Natural killer cell (primary cell): Measurements from ENCODE around the gene SCAF8. TPM values are rescaled to one million over a fixed set of nuclear protein-coding genes. Genes with fewer than 3 reads are reported as not detected.

Experiments used
- ATAC-seq, 3 donors: fragments of 150-1000 bp in 2 of 3; fragments of 200-7000 bp in 1 of 3; cut with Tn5 transposase; 1 replicate in 1 of 3; 2 replicates in 2 of 3; pipeline ENCODE4 v1.10.0; 2021; ENCODE audit warnings: mild to moderate bottlenecking in 2 of 3, moderate library complexity in 2 of 3
- DNase-seq, 2 donors: peaks; one replicate each; pipeline versions ENCODE4 v3.0.0 to v3.0.0-alpha.2; 2013 to 2021; ENCODE audit warnings: mixed read lengths in 1 of 2
- H3K27ac ChIP-seq: one replicate; pipeline ENCODE4 v1.5.1; 2013; ENCODE audit warnings: mild to moderate bottlenecking, low read length
- H3K27me3 ChIP-seq: one replicate; pipeline ENCODE4 v1.6.1; 2013; ENCODE audit warnings: low read length; ENCODE audit not compliant: control insufficient read depth, insufficient read depth
- H3K36me3 ChIP-seq: one replicate; pipeline ENCODE4 v1.6.1; 2013; ENCODE audit warnings: low read length; ENCODE audit not compliant: control insufficient read depth, insufficient read depth
- H3K4me1 ChIP-seq: one replicate; pipeline ENCODE4 v1.6.1; 2013; ENCODE audit warnings: low read length; ENCODE audit not compliant: control insufficient read depth, insufficient read depth
- H3K4me3 ChIP-seq: one replicate; pipeline ENCODE4 v1.5.1; 2013; ENCODE audit warnings: low read length
- H3K9me3 ChIP-seq: one replicate; pipeline ENCODE4 v1.6.1; 2013; ENCODE audit warnings: low read length; ENCODE audit not compliant: control insufficient read depth, insufficient read depth
- H3K27ac Mint-ChIP-seq, 2 donors: one replicate each; pipeline ENCODE4 v1.8.0; 2022; ENCODE audit warnings: mild to moderate bottlenecking in 2 of 2, mixed read lengths in 2 of 2, moderate library complexity in 1 of 2
- H3K27me3 Mint-ChIP-seq, 2 donors: one replicate each; pipeline ENCODE4 v1.8.0; 2022; ENCODE audit warnings: low read depth in 2 of 2, mixed read lengths in 2 of 2
- H3K36me3 Mint-ChIP-seq: one replicate; pipeline ENCODE4 v1.8.0; 2022; ENCODE audit warnings: mixed read lengths
- H3K4me1 Mint-ChIP-seq, 2 donors: one replicate each; pipeline ENCODE4 v1.8.0; 2022; ENCODE audit warnings: mixed read lengths in 2 of 2
- H3K4me3 Mint-ChIP-seq: one replicate; pipeline ENCODE4 v1.8.0; 2022; ENCODE audit warnings: mild to moderate bottlenecking, moderate library complexity, mixed read lengths
- H3K9me3 Mint-ChIP-seq, 2 donors: one replicate each; pipeline ENCODE4 v1.8.0; 2022; ENCODE audit warnings: mixed read lengths in 2 of 2
- WGBS: methylation state at CpG from one replicate; pipeline ENCODE4 v1.1.7; 2013; ENCODE audit warnings: missing lambda C conversion rate; ENCODE audit not compliant: insufficient coverage; 5-methylcytosine and 5-hydroxymethylcytosine counted together
- intact Hi-C: fragments of 100-400 bp; cut with micrococcal nuclease; formaldehyde crosslinking; loops from one replicate; pipeline ENCODE4 v1.14.2; 2022
- total RNA-seq, 4 donors: library from RNA; stranded (reverse); fragments of 120-200 nt in 1 of 4; gene quantifications; one replicate each; pipeline versions ENCODE4 v1.2.3 to v1.2.4, GENCODE V29; 2013 to 2022
- TF ChIP-seq, protein P1 (sequence below): fragments of 200-600 bp; IDR thresholded peaks from one replicate; pipeline ENCODE4 v1.8.0; 2022; ENCODE audit warnings: antibody characterized with exemption

Gene SCAF8
- total RNA-seq, 3 donors from 2014 or later (not counting 1 experiment from before 2014, with no cell fraction given): 60.0 to 74.3 (median 68.2) TPM

GRCh38 chr6:154861825-154862224, 128.6 kb downstream of the SCAF8 start:
- Histone ChIP-seq H3K4me1 (no peaks in the 10 kb centered on the region), H3K9me3 (no peaks in the 10 kb centered on the region), H3K27me3 (no peaks in the 10 kb centered on the region), H3K27ac (no peak overlapping the region), H3K36me3 (peaks cover 6% of the 10 kb centered on the region), H3K4me3 (no peak overlapping the region)
- Mint-ChIP-seq H3K4me3 (no peak overlapping the region), H3K9me3 (no peaks in the 10 kb centered on the region), H3K4me1 (peaks cover 16 to 19% of the 10 kb centered on the region in 2 donors), H3K27me3 (no peaks in the 10 kb centered on the region), H3K36me3 (no peaks in the 10 kb centered on the region), H3K27ac (no peak overlapping the region)
- WGBS: 88% methylated on average over 1 of the region's 1 CpG
- DNase-seq (no peak), ATAC-seq (no peak)
- TF ChIP-seq, protein P1, sequence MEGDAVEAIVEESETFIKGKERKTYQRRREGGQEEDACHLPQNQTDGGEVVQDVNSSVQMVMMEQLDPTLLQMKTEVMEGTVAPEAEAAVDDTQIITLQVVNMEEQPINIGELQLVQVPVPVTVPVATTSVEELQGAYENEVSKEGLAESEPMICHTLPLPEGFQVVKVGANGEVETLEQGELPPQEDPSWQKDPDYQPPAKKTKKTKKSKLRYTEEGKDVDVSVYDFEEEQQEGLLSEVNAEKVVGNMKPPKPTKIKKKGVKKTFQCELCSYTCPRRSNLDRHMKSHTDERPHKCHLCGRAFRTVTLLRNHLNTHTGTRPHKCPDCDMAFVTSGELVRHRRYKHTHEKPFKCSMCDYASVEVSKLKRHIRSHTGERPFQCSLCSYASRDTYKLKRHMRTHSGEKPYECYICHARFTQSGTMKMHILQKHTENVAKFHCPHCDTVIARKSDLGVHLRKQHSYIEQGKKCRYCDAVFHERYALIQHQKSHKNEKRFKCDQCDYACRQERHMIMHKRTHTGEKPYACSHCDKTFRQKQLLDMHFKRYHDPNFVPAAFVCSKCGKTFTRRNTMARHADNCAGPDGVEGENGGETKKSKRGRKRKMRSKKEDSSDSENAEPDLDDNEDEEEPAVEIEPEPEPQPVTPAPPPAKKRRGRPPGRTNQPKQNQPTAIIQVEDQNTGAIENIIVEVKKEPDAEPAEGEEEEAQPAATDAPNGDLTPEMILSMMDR: no peak
- intact Hi-C loops: no loop called here

DNA sequence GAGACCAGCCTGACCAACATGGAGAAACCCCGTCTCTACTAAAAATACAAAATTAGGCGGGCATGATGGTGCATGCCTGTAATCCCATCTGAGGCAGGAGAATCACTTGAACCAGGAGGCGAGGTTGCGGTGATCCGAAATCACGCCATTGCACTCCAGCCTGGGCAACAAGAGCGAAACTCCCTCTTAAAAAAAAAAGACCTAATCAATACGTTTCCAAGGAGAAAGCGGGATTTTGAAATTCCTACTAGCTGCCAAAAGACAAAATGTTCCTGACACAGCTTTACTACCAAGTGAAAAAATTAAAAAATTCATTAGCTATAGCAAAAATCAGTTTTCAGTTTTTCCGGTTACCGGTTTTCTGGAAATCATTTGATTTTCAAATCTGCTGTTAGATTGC, 129.3 kb downstream of the SCAF8 start:
- TF ChIP-seq, protein P1: no peak
- intact Hi-C loops: no loop called here
- ATAC-seq (no peak), DNase-seq (no peak)
- 98% methylated on average over 11 of the region's 11 CpGs for WGBS
- Mint-ChIP-seq H3K4me3 (no peak overlapping the region), H3K27ac (no peak overlapping the region), H3K27me3 (no peaks in the 10 kb centered on the region), H3K4me1 (peaks cover 16 to 19% of the 10 kb centered on the region in 2 donors), H3K9me3 (no peaks in the 10 kb centered on the region), H3K36me3 (no peaks in the 10 kb centered on the region)
- H3K4me1 ChIP-seq: no peaks in the 10 kb centered on the region
- H3K9me3 ChIP-seq: no peaks in the 10 kb centered on the region
- peaks cover 6% of the 10 kb centered on the region for H3K36me3 ChIP-seq
- no peak overlapping the region for H3K27ac ChIP-seq
- no peaks in the 10 kb centered on the region for H3K27me3 ChIP-seq
- no peak overlapping the region for H3K4me3 ChIP-seq

DNA sequence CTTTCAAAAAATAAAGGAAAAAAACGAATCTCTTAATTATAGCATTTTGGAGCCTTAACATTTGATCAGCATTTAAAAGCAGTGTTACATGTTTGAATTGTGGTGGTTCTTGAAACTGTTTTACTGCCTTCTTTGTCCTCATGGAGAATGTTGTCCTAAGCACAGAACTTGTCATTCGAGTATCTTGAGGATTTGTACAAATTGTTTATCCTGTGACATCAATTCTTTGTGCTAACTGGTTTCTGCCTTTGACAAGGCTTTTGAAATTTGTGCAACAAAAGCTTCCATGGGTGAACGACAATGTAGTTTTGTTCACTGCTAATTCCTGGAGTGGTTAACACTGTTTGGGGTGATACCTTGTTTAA, 130.8 kb downstream of the SCAF8 start:
- no peaks in the 10 kb centered on the region for H3K27me3 ChIP-seq
- intact Hi-C loops: no loop called here
- 64% methylated on average over 3 of the region's 3 CpGs for WGBS
- peaks cover 6% of the 10 kb centered on the region for H3K36me3 ChIP-seq
- ATAC-seq: no peak
- Mint-ChIP-seq H3K4me1 (peaks cover 14 to 16% of the 10 kb centered on the region in 2 donors), H3K36me3 (no peaks in the 10 kb centered on the region), H3K4me3 (no peak overlapping the region), H3K27ac (no peak overlapping the region), H3K27me3 (no peaks in the 10 kb centered on the region), H3K9me3 (no peaks in the 10 kb centered on the region)
- no peak overlapping the region for H3K27ac ChIP-seq
- DNase-seq: no peak
- TF ChIP-seq, protein P1: no peak
- H3K4me1 ChIP-seq: no peaks in the 10 kb centered on the region
- H3K9me3 ChIP-seq: no peaks in the 10 kb centered on the region
- H3K4me3 ChIP-seq: no peak overlapping the region

DNA sequence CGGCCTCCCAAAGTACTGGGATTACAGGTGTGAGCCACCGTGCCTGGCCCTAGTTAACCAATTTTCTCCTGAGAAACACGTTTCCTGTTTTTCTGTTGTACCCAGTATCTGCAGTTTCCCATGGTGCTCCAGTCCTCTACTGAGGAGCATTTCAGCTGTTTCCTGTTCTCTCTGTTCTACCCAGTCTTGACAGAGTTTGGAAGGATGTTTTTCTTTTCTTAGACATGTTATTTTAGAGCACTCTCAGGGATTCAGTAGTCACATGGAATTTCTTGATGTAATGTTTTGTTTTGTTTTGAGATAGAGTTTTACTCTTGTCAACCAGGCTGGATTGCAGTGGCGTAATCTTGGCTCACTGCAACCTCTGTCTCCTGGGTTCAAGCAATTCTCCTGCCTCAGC, 132.1 kb downstream of the SCAF8 start:
- Mint-ChIP-seq H3K4me3 (no peak overlapping the region), H3K36me3 (no peaks in the 10 kb centered on the region), H3K9me3 (no peaks in the 10 kb centered on the region), H3K4me1 (peaks cover 6 to 7% of the 10 kb centered on the region in 2 donors), H3K27ac (no peak overlapping the region), H3K27me3 (no peaks in the 10 kb centered on the region)
- DNase-seq (no peak), ATAC-seq (no peak)
- intact Hi-C loops: no loop called here
- no peaks in the 10 kb centered on the region for H3K9me3 ChIP-seq
- no peaks in the 10 kb centered on the region for H3K4me1 ChIP-seq
- H3K27me3 ChIP-seq: no peaks in the 10 kb centered on the region
- WGBS: 74% methylated on average over 4 of the region's 4 CpGs
- H3K27ac ChIP-seq: no peak overlapping the region
- peaks cover 6% of the 10 kb centered on the region for H3K36me3 ChIP-seq
- H3K4me3 ChIP-seq: no peak overlapping the region
- TF ChIP-seq, protein P1: no peak
